NB4 (cell line): ENCODE results near the gene BTBD9.

Source experiments
- DNase-seq: peaks from one replicate; pipeline ENCODE4 v3.0.0; 2010; ENCODE audit warnings: low read depth
- H3K4me3 ChIP-seq: one replicate; pipeline ENCODE4 v1.5.1; 2011; ENCODE audit warnings: mild to moderate bottlenecking, low read depth, low read length, moderate library complexity
- CTCF ChIP-seq: IDR thresholded peaks from one replicate; pipeline ENCODE4 v1.5.1; 2012; ENCODE audit warnings: low read depth, low read length
- MAX ChIP-seq: IDR thresholded peaks from 2 replicates; pipeline ENCODE4 v1.6.1; 2011; ENCODE audit warnings: low read depth, low read length
- MYC ChIP-seq: IDR thresholded peaks from 2 replicates; pipeline ENCODE4 v1.6.1; 2011; ENCODE audit warnings: low read depth, low read length
- POLR2A ChIP-seq: IDR thresholded peaks from 2 replicates; pipeline ENCODE4 v1.6.1; 2011; ENCODE audit warnings: mild to moderate bottlenecking; ENCODE audit not compliant: insufficient read length; ENCODE audit errors: extremely low read depth

The BTBD9 gene

GRCh38 chr6:38676974-38677544 lies 37.3 kb upstream of the BTBD9 start:
- no peak for TF ChIP-seq CTCF
- no peak for TF ChIP-seq POLR2A
- no peak for TF ChIP-seq MAX
- no peak for TF ChIP-seq MYC
- no peak for DNase-seq
- no peak overlapping the region for H3K4me3 ChIP-seq

- no peak overlapping the region for H3K4me3 ChIP-seq
- no peak for TF ChIP-seq MYC
- no peak for TF ChIP-seq CTCF
- TF ChIP-seq MAX = no peak
- TF ChIP-seq POLR2A = no peak
- DNase-seq = no peak
These were observed 36.7 kb upstream of the BTBD9 start for GRCh38 chr6:38676236-38676973.

- TF ChIP-seq CTCF (no peak), POLR2A (no peak), MYC (no peak), MAX (no peak)
These were observed 33.9 kb upstream of the BTBD9 start for GRCh38 chr6:38673397-38674165.

GRCh38 chr6:38671885-38672467 lies 32.2 kb upstream of the BTBD9 start:
- TF ChIP-seq MYC (no peak), CTCF (peak; percentile 72)
- peak; percentile 68 for DNase-seq
- H3K4me3 ChIP-seq = no peak overlapping the region

More at GRCh38 chr6:38673397-38674165, 33.9 kb upstream of the BTBD9 start:
- DNase-seq = peak; percentile 57
- no peak overlapping the region for H3K4me3 ChIP-seq

- no peak for DNase-seq
- TF ChIP-seq CTCF (no peak), POLR2A (no peak), MAX (no peak), MYC (no peak)
- no peak overlapping the region for H3K4me3 ChIP-seq
These were observed 18.9 kb upstream of the BTBD9 start for GRCh38 chr6:38658418-38659167.
